Stomach (tissue), 9 donors: Measurements from ENCODE around the gene RETREG3. TPM values are rescaled to one million over a fixed set of nuclear protein-coding genes. Genes with fewer than 3 reads are reported as not detected.
A peak's percentile ranks its signal among the peaks of the same experiment; 100 is the strongest.
"Not testable (repeated sequence)": the region's sequence is repeated elsewhere in the genome, so short reads cannot be mapped to it uniquely, and the experiment has no call there.

Experiments used
- DNase-seq, 2 donors: peaks; one replicate each; pipeline versions ENCODE4 v3.0.0 to v3.0.0-alpha.2; 2013 to 2019
- H3K27ac ChIP-seq, 5 donors: fragments of 200-600 bp in 4 of 5; sonication (generic) in 4 of 5; one replicate each; pipeline ENCODE4 v1.5.1; 2013 to 2019; ENCODE audit warnings: mild to moderate bottlenecking in 1 of 5, moderate library complexity in 1 of 5
- H3K27me3 ChIP-seq, 3 donors: fragments of 200-600 bp; sonication (generic); one replicate each; pipeline ENCODE4 v1.5.1; 2017 to 2019; ENCODE audit warnings: mixed run types in 1 of 3
- H3K36me3 ChIP-seq, 4 donors: fragments of 200-600 bp; sonication (generic); 1 replicate in 3 of 4; 2 replicates in 1 of 4; pipeline ENCODE4 v1.5.1; 2016 to 2019
- H3K4me1 ChIP-seq, 4 donors: fragments of 200-600 bp; sonication (generic); one replicate each; pipeline ENCODE4 v1.5.1; 2016 to 2019
- H3K4me3 ChIP-seq, 4 donors: fragments of 200-600 bp; sonication (generic) in 3 of 4; one replicate each; pipeline ENCODE4 v1.5.1; 2016 to 2019; ENCODE audit warnings: mild to moderate bottlenecking in 1 of 4
- H3K9me3 ChIP-seq, 4 donors: fragments of 200-600 bp; sonication (generic); one replicate each; pipeline ENCODE4 v1.5.1; 2016 to 2019
- EP300 ChIP-seq: sonication (generic); formaldehyde crosslinking; IDR thresholded peaks from one replicate; pipeline ENCODE4 v1.6.1; 2017; ENCODE audit warnings: antibody characterized with exemption
- POLR2A ChIP-seq, 4 donors: fragments of 450-650 bp; IDR thresholded peaks; one replicate each; pipeline ENCODE4 v1.6.1; 2016; ENCODE audit warnings: antibody characterized with exemption in 4 of 4, control low read depth in 2 of 4, mild to moderate bottlenecking in 1 of 4, moderate library complexity in 1 of 4
- POLR2AphosphoS5 ChIP-seq, 3 donors: sonication (generic); formaldehyde crosslinking; IDR thresholded peaks; one replicate each; pipeline ENCODE4 v1.6.1; 2016; ENCODE audit warnings: antibody characterized with exemption in 3 of 3
- WGBS, 5 donors: extraction: QIAGEN DNeasy Blood & Tissue Kit in 3 of 5; methylation state at CpG; one replicate each; pipeline versions ENCODE4 v1.1.5 to v1.1.7; 2013 to 2018; 5-methylcytosine and 5-hydroxymethylcytosine counted together
- intact Hi-C: fragments of 100-400 bp; cut with DNase I; formaldehyde crosslinking; loops from one replicate; pipeline ENCODE4 v1.15.1; 2023; ENCODE audit warnings: low total_unique reads
- polyA plus RNA-seq, 3 donors: library from polyadenylated mRNA; stranded (reverse); fragments of 200-250 nt; gene quantifications; one replicate each; pipeline ENCODE4 v1.2.3, GENCODE V29; 2013
- total RNA-seq, 5 donors: library from RNA; depleted of rRNA; stranded (reverse); fragments of >200 nt; gene quantifications; one replicate each; pipeline versions ENCODE4 v1.1.0 to v1.2.3, GENCODE V29; 2014 to 2016
- TF ChIP-seq, protein P1 (sequence below), 7 experiments: fragments of 450-650 bp in 4 of 7; fragments of 200-600 bp in 3 of 7; sonication (generic) in 3 of 7; IDR thresholded peaks; one replicate each; pipeline ENCODE4 v1.5.1; 2016 to 2019; ENCODE audit warnings: antibody characterized with exemption in 7 of 7, control low read depth in 2 of 7, mild to moderate bottlenecking in 1 of 7
- donor health status: healthy with polysubstance abuse.
- donor health status: Bipolar disorder and iron deficiency.
- donor health status: healthy.

RETREG3 gene
- total and polyA plus RNA-seq, 8 donors = 9.5 to 74.8 (median 25.5) TPM

GRCh38 chr17:42639525-42640113 is 30.4 kb upstream of the RETREG3 start:
- H3K27ac ChIP-seq = no peak overlapping the region
- H3K27me3 ChIP-seq = no peaks in the 10 kb centered on the region
- H3K36me3 ChIP-seq = no peaks in the 10 kb centered on the region
- DNase-seq = no peak
- H3K4me1 ChIP-seq = no peaks in the 10 kb centered on the region
- 77 to 89% (median 82%) methylated on average over 6 of the region's 7 CpGs for WGBS, 5 donors
- intact Hi-C loops = no loop called here
- TF ChIP-seq EP300 (no peak), POLR2A (IDR thresholded peaks at IDR 0.05) (no peak), POLR2AphosphoS5 (IDR thresholded peaks at IDR 0.05) (no peak)
- TF ChIP-seq, protein P1, sequence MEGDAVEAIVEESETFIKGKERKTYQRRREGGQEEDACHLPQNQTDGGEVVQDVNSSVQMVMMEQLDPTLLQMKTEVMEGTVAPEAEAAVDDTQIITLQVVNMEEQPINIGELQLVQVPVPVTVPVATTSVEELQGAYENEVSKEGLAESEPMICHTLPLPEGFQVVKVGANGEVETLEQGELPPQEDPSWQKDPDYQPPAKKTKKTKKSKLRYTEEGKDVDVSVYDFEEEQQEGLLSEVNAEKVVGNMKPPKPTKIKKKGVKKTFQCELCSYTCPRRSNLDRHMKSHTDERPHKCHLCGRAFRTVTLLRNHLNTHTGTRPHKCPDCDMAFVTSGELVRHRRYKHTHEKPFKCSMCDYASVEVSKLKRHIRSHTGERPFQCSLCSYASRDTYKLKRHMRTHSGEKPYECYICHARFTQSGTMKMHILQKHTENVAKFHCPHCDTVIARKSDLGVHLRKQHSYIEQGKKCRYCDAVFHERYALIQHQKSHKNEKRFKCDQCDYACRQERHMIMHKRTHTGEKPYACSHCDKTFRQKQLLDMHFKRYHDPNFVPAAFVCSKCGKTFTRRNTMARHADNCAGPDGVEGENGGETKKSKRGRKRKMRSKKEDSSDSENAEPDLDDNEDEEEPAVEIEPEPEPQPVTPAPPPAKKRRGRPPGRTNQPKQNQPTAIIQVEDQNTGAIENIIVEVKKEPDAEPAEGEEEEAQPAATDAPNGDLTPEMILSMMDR (IDR thresholded peaks at IDR 0.05) = no peak
- no peaks in the 10 kb centered on the region for H3K9me3 ChIP-seq
- H3K4me3 ChIP-seq = no peak overlapping the region

GRCh38 chr17:42632949-42633444 is 23.8 kb upstream of the RETREG3 start:
- intact Hi-C loops = no loop called here
- peak overlapping the region; percentile 75 to 97 (median 82) for H3K27ac ChIP-seq

DNA sequence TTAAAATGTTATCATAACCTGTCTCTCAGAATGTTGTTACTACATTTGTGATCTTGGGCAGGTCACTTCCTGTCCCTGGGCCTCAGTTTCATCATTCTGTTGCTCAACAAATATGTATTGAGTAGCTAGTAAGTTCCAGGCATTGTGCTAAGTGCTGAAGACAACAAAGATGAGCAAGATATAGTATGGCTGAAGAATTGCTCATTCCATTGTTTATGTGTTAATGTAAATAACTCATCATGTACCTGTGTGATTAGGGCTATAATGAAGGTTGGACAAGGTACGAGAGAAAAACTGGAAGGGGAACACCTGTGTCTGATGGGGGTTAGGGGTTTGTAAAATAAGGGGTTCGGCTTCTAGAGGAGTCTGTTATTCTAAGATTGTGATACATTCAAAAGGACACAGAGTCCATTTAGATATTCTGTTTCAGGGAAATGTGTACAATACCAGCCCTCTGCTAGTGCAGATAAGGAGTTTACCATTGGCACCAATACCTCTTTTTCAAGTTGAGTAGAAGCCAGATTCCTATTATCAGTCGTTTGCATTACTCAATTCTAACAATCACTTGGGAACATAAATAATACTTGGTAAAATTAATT is 20.3 kb upstream of the RETREG3 start:
- Histone ChIP-seq H3K36me3 (no peaks in the 10 kb centered on the region), H3K27ac (peak overlapping the region; percentile 15 to 80 (median 68)), H3K4me3 (no peak overlapping the region), H3K9me3 (no peaks in the 10 kb centered on the region), H3K4me1 (peaks cover 6 to 26% (median 14%) of the 10 kb centered on the region in 4 donors), H3K27me3 (no peaks in the 10 kb centered on the region)
- 34 to 46% (median 42%) methylated on average over 3 of the region's 3 CpGs for WGBS, 5 donors
- intact Hi-C loops = no loop called here
- peak in 2 of 3 donors; percentile 21 to 42 for TF ChIP-seq POLR2AphosphoS5 (IDR thresholded peaks at IDR 0.05)
- TF ChIP-seq, protein P1 (IDR thresholded peaks at IDR 0.05) = no peak
- no peak for DNase-seq

More at GRCh38 chr17:42632949-42633444, 23.8 kb upstream of the RETREG3 start:
- H3K36me3 ChIP-seq = no peaks in the 10 kb centered on the region
- 24 to 71% (median 40%) methylated on average over 9 of the region's 9 CpGs for WGBS, 5 donors
- H3K4me3 ChIP-seq = peak overlapping the region in 3 of 4 donors; percentile 12 to 17 (median 13)
- peaks cover 6 to 21% (median 13%) of the 10 kb centered on the region in 4 donors for H3K4me1 ChIP-seq
- no peaks in the 10 kb centered on the region for H3K9me3 ChIP-seq
- peak; percentile 69 to 85 for DNase-seq
- TF ChIP-seq, protein P1 (IDR thresholded peaks at IDR 0.05) = no peak
- TF ChIP-seq POLR2A (IDR thresholded peaks at IDR 0.05) (peak in 1 of 4 donors; percentile 38), POLR2AphosphoS5 (IDR thresholded peaks at IDR 0.05) (peak in 2 of 3 donors; percentile 92 to 95)
- H3K27me3 ChIP-seq = no peaks in the 10 kb centered on the region

GRCh38 chr17:42627032-42627764 is 18.0 kb upstream of the RETREG3 start:
- H3K9me3 ChIP-seq, DNase-seq, intact Hi-C loops, H3K36me3 ChIP-seq, H3K4me3 ChIP-seq, H3K27me3 ChIP-seq: not testable (repeated sequence)
- peak overlapping the region in 1 of 5 donors; percentile 8 for H3K27ac ChIP-seq
- 95 to 98% (median 97%) methylated on average over 6 of the region's 6 CpGs for whole genome bisulfite sequencing, 5 donors
- peaks cover 6 to 27% (median 17%) of the 10 kb centered on the region in 4 donors for H3K4me1 ChIP-seq
